Measurements from ENCODE around the gene RSPH4A.
"Not testable (repeated sequence)": the region's sequence is repeated elsewhere in the genome, so short reads cannot be mapped to it uniquely, and the experiment has no call there.

The RSPH4A gene

DNA sequence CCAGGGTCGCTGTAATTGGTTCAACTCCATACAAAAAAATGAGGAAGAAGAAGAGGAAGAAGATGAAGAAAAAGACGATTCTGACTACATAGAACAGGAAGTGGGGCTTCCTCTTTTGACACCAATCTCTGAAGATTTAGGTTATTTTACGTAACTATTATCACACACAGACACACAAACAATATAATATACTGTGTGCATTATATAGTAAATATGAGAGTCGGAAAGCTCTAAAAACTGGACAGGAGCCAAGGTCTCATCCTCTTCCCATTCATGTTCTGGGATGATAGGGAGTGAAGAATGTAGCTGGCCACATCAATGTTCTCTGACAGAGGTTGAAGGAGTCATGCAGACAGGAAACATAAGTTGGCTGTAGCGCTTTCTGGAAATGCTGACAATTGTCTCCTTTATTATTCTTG lies 13.3 kb downstream of the RSPH4A start:
- no peak for DNase-seq

DNA sequence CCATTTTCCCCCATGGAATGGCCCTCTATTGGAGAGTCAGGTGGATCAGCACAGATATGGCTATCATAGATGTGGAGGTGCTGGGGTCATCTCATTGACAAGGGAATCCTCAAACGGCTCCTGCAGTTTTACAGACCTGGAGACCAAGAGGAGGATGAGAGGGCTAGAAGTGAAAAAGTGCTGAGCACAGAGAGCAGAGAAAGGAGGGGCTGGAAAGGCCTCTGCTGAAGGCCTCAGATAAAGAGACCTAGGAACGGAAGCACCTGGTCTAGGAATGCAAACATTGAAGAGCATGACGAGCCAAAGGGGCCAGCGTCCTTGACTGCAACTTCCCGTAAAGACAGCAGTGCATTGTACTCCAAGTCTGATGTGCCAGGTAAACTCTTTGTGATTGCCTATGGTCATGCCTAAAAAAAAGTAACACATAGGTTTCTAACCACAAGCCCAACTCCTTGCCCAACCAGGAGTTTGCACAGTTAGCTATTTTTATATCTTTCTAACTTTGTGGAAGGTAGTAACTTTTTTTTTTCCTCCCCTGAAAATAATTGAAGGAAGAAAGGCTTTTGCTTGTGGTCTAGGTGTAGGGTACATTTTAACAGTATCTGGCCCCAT lies 15.2 kb downstream of the RSPH4A start:
- DNase-seq: no peak

GRCh38 chr6:116633685-116634084 lies 17.4 kb downstream of the RSPH4A start:
- peak; percentile 11 for DNase-seq

GRCh38 chr6:116648156-116648555 lies 31.9 kb downstream of the RSPH4A start:
- no peak for DNase-seq

- no peak for DNase-seq
Measured at GRCh38 chr6:116649129-116649528, 32.9 kb downstream of the RSPH4A start.

DNA sequence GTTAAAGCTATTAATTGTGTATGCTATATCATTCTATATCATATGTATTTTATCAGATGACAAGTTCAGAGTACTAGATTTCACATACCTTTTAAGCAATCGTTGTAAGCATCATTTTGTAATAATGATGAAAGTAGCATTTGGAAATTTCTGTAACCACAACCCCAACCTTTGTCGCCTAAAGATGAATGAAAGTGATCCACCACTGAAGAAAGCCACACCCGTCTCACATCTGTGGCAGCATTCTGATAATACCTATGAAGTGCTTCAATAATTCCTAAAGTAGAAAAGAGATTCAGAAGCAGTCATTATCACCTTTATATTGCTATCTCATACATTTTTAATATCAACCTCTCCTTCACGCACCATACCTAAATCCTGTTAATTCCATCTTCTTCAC lies 35.6 kb downstream of the RSPH4A start:
- no peak for DNase-seq

DNA sequence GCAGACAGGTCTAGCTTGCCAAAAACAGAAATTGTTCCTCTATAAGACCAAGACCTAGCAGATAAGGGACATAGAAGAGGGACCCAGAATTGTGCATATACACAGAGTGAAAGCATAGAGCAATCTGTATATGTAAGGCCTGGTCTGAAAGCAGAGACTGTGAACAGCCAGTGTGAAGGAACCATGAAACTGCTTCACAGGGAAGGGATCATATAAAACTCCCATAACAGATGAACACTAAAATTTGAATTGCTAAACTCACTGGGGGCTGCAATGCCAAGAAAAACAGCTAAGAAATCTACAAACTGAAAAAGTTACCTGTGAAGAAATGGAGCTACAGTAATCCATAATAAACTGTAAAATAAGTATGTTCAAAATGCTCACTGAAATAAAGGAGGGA lies 45.3 kb downstream of the RSPH4A start:
- DNase-seq: no peak

GRCh38 chr6:116662202-116662601 lies 45.9 kb downstream of the RSPH4A start:
- peak; percentile 18 for DNase-seq

GRCh38 chr6:116663308-116663707 lies 47.0 kb downstream of the RSPH4A start:
- no peak for DNase-seq

- not testable (repeated sequence) for DNase-seq
Measured at GRCh38 chr6:116664169-116664568, 47.9 kb downstream of the RSPH4A start.

- DNase-seq: no peak
Measured at GRCh38 chr6:116665464-116665863, 49.2 kb downstream of the RSPH4A start.

DNA sequence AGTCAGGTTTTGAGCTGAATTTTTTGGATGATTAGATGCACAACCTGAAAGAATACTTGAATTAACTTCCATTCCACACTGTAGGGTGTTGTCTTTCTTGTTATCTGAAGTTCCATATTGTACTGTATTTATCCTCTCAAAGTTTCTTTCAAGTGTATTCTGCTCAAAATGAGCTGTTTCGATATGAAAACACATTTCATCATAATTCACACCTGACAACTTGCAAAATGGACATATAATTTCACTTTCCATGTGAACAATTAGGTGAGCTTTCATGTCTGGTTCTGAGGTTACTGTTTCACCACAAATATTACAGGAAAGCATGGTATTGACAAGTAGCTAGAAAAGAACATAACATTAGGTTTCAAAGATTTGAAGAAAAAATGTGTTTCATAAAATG lies 50.6 kb downstream of the RSPH4A start:
- peak; percentile 64 for DNase-seq

- DNase-seq: no peak
Measured at GRCh38 chr6:116667623-116668022, 51.3 kb downstream of the RSPH4A start.

DNA sequence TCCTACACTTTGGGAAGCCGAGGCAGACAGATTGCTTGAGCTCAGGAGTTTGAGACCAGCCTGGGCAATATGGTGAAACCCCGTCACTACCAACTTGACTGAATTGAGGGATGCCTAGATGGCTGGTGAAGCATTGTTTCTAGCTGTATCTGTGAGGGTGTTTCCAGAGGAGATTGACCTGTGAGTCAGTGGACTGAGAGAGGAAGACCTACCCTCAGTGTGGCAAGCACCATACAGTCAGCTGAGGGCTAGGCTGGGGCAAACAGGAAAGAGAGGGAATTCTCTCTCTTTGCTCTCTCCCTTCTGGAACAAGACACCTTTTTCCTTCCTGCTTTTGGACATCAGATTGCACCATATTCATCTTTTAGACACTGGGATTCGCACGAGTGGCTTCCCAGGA lies 56.0 kb downstream of the RSPH4A start:
- DNase-seq: no peak

GRCh38 chr6:116676021-116676420 lies 59.7 kb downstream of the RSPH4A start:
- DNase-seq: no peak

GRCh38 chr6:116680880-116681672 lies 64.8 kb downstream of the RSPH4A start, which contains the start of gene KPNA5:
KPNA5 (plus strand) TSS chr6:116681211; CDS start chr6:116681335, 124 bp downstream.
- DNase-seq: peak; percentile 94

- DNase-seq: peak; percentile 67
Measured at GRCh38 chr6:116682334-116682712, 66.0 kb downstream of the RSPH4A start.

Measured in activated CD4-positive, alpha-beta T cell treated with anti-CD3 and anti-CD28 coated beads, Interleukin-2, Interleukin-6, amounts not matched to agents 100 ng/mL and 50 ng/mL, durations not matched to agents 16 hours and 8 hours (primary cell).